PFSK-1 (cell line): ENCODE measurements around the gene ARHGAP5.

Experiments
- POLR2AphosphoS5 ChIP-seq: IDR thresholded peaks from 2 replicates; pipeline ENCODE4 v1.6.1; 2012; ENCODE audit warnings: low read depth, mild to moderate bottlenecking, control low read depth, low read length, moderate library complexity
- TAF1 ChIP-seq: IDR thresholded peaks from 2 replicates; pipeline ENCODE4 v1.6.1; 2012; ENCODE audit warnings: low read length, control low read depth, borderline replicate concordance; ENCODE audit not compliant: insufficient read depth
- TF ChIP-seq, protein P1 (sequence below), 2 experiments: IDR thresholded peaks; 2 replicates each; pipeline versions ENCODE4 v1.6.1 to v1.8.0; 2011 to 2012; ENCODE audit warnings: low read depth in 2 of 2, low read length in 2 of 2, control low read depth in 1 of 2, inconsistent platforms in 1 of 2, mild to moderate bottlenecking in 1 of 2, moderate library complexity in 1 of 2; ENCODE audit not compliant: insufficient read depth in 1 of 2

DNA sequence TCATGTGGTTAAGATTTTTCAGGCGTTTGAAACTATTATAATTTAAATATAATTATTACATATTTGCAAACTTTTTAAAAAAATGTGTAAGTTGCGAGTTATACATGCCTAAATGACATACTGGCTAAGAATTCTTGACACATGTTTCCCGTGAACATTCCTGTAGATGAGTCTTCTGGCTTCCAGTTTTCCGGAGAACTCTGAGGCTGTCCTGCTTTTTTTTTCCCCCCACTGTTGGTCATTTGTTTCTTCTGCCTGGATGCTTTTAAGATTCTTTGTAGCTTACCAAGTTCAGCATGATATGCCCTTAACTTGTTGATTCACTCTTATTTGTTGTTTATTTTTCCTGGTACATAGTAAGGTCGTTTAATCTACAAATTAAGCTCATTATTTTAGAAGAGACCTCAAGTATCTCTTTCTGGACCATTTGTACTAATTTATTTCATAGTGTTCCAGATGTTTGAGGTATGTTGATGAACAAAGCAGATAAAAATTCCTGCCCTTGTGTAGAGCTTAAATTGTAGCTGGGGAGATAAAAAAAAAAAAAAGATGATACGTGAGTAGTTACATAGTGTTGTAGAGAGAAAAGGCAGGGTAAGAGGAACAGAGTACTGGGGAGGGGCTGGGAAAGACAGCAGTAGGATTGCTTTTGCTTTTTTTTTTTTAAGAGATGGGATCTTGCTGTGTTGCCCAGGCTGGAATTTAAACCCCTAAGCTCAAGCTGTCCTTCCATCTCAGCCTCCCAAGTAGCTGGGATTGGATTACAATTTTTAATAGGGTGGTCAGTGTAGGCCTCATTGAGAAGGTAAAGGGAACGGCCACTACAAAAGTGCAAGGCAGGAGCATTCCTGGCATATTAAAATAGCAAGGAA, 32.8 kb downstream of the ARHGAP5 start:
- TF ChIP-seq POLR2AphosphoS5 (no peak), TAF1 (no peak)
- TF ChIP-seq, protein P1, sequence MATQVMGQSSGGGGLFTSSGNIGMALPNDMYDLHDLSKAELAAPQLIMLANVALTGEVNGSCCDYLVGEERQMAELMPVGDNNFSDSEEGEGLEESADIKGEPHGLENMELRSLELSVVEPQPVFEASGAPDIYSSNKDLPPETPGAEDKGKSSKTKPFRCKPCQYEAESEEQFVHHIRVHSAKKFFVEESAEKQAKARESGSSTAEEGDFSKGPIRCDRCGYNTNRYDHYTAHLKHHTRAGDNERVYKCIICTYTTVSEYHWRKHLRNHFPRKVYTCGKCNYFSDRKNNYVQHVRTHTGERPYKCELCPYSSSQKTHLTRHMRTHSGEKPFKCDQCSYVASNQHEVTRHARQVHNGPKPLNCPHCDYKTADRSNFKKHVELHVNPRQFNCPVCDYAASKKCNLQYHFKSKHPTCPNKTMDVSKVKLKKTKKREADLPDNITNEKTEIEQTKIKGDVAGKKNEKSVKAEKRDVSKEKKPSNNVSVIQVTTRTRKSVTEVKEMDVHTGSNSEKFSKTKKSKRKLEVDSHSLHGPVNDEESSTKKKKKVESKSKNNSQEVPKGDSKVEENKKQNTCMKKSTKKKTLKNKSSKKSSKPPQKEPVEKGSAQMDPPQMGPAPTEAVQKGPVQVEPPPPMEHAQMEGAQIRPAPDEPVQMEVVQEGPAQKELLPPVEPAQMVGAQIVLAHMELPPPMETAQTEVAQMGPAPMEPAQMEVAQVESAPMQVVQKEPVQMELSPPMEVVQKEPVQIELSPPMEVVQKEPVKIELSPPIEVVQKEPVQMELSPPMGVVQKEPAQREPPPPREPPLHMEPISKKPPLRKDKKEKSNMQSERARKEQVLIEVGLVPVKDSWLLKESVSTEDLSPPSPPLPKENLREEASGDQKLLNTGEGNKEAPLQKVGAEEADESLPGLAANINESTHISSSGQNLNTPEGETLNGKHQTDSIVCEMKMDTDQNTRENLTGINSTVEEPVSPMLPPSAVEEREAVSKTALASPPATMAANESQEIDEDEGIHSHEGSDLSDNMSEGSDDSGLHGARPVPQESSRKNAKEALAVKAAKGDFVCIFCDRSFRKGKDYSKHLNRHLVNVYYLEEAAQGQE (IDR thresholded peaks at IDR 0.05; ENCODE audit: insufficient read depth in 1 of 2, low read depth in 2 of 2, low read length in 2 of 2) = no peak
